ENCODE data around the gene CSNK1A1L.

DNA sequence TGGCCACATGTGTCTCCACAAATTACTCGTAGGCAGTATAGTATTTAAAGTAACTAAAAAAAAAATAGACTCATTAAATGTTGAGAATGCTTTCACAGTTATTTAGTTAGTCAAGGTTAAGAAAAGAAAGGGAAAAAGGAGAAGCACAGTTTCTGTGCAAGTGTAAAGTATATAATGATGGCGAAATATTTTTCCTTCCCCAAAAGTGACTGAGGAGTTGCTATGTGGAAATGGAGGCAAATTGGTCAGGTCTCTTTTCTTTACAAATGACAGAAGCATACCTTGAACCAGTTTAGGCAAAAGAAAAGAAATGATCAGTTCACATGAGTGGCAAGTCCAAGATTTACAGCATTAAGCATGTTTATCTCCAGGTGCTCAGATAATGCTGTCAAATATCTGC is 18.0 kb downstream of the CSNK1A1L start:
- TF ChIP-seq, protein P1, sequence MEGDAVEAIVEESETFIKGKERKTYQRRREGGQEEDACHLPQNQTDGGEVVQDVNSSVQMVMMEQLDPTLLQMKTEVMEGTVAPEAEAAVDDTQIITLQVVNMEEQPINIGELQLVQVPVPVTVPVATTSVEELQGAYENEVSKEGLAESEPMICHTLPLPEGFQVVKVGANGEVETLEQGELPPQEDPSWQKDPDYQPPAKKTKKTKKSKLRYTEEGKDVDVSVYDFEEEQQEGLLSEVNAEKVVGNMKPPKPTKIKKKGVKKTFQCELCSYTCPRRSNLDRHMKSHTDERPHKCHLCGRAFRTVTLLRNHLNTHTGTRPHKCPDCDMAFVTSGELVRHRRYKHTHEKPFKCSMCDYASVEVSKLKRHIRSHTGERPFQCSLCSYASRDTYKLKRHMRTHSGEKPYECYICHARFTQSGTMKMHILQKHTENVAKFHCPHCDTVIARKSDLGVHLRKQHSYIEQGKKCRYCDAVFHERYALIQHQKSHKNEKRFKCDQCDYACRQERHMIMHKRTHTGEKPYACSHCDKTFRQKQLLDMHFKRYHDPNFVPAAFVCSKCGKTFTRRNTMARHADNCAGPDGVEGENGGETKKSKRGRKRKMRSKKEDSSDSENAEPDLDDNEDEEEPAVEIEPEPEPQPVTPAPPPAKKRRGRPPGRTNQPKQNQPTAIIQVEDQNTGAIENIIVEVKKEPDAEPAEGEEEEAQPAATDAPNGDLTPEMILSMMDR (IDR thresholded peaks at IDR 0.05; ENCODE audit: extremely low read depth in 1 of 2, insufficient read depth in 1 of 2, low read depth in 1 of 2, low read length in 2 of 2), result no peak
- no peak for TF ChIP-seq POLR2AphosphoS5 (IDR thresholded peaks at IDR 0.05; ENCODE audit: insufficient read depth, low read depth, low read length)
- TF ChIP-seq FOS (IDR thresholded peaks at IDR 0.05; ENCODE audit: borderline replicate concordance, insufficient read depth, low read length), result no peak
- no peak for TF ChIP-seq EZH2 (IDR thresholded peaks at IDR 0.05; ENCODE audit: borderline replicate concordance, low read depth, low read length, severe bottlenecking)
- no peak for TF ChIP-seq POLR2A (IDR thresholded peaks at IDR 0.05; ENCODE audit: low read depth, low read length)
- no peak for TF ChIP-seq MYC (IDR thresholded peaks at IDR 0.05; ENCODE audit: low read depth, low read length)

Data from endothelial cell of umbilical vein (primary cell).